Loucy (cell line): Measurements from ENCODE around the gene PAM16.

Experiments
- H2AFZ ChIP-seq: fragments of 200-600 bp; sonication (generic); 2 replicates; pipeline ENCODE4 v1.6.0; 2016; ENCODE audit warnings: antibody characterized with exemption, mild to moderate bottlenecking, low read length, moderate library complexity
- H3F3A ChIP-seq: fragments of 200-600 bp; 2 replicates; pipeline ENCODE4 v1.6.0; 2016; ENCODE audit warnings: antibody characterized with exemption, low read depth, mild to moderate bottlenecking
- H3K27me3 ChIP-seq: fragments of 200-600 bp; sonication (generic); 2 replicates; pipeline ENCODE4 v1.6.1; 2014; ENCODE audit warnings: low read length, mild to moderate bottlenecking; ENCODE audit not compliant: insufficient read depth, poor library complexity, severe bottlenecking
- H3K36me3 ChIP-seq: fragments of 200-600 bp; sonication (generic); 2 replicates; pipeline ENCODE4 v1.6.1; 2016; ENCODE audit warnings: low read length; ENCODE audit not compliant: insufficient read depth
- H3K4me1 ChIP-seq: fragments of 200-600 bp; sonication (generic); 2 replicates; pipeline ENCODE4 v1.5.1; 2014; ENCODE audit warnings: low read length, mild to moderate bottlenecking; ENCODE audit not compliant: insufficient read depth, poor library complexity, severe bottlenecking
- H3K4me2 ChIP-seq: fragments of 200-600 bp; sonication (generic); 2 replicates; pipeline ENCODE4 v1.6.0; 2014; ENCODE audit warnings: antibody characterized with exemption, low read length, low read depth, mild to moderate bottlenecking; ENCODE audit not compliant: poor library complexity, severe bottlenecking
- H3K4me3 ChIP-seq: fragments of 200-600 bp; sonication (generic); 2 replicates; pipeline ENCODE4 v1.5.1; 2014; ENCODE audit warnings: low read length, mild to moderate bottlenecking, mixed read lengths; ENCODE audit not compliant: poor library complexity, severe bottlenecking
- H3K79me2 ChIP-seq: fragments of 200-600 bp; sonication (generic); 2 replicates; pipeline ENCODE4 v1.6.1; 2014; ENCODE audit warnings: low read length; ENCODE audit not compliant: insufficient read depth
- H3K9ac ChIP-seq: fragments of 200-600 bp; sonication (generic); 2 replicates; pipeline ENCODE4 v1.6.0; 2014; ENCODE audit warnings: mild to moderate bottlenecking, low read depth, low read length, moderate library complexity; ENCODE audit not compliant: poor library complexity, severe bottlenecking
- H3K9me2 ChIP-seq: fragments of 200-600 bp; sonication (generic); replicated peaks from 2 replicates; pipeline ENCODE4 v1.6.1; 2016; ENCODE audit warnings: low read depth, low read length, mixed read lengths
- H3K9me3 ChIP-seq: fragments of 200-600 bp; sonication (generic); 2 replicates; pipeline ENCODE4 v1.6.1; 2014; ENCODE audit warnings: mild to moderate bottlenecking, antibody characterized with exemption, low read length, low read depth; ENCODE audit not compliant: insufficient read depth
- H4K20me1 ChIP-seq: fragments of 200-600 bp; sonication (generic); 2 replicates; pipeline ENCODE4 v1.6.0; 2014; ENCODE audit warnings: antibody characterized with exemption, low read length, mild to moderate bottlenecking; ENCODE audit not compliant: insufficient read depth, poor library complexity, severe bottlenecking
- CTCF ChIP-seq: fragments of 200-600 bp; sonication (generic); conservative IDR thresholded peaks from 2 replicates; pipeline ENCODE4 v1.5.1; 2014; ENCODE audit warnings: mild to moderate bottlenecking, antibody characterized with exemption, low read length
- EZH2phosphoT487 ChIP-seq: fragments of 200-600 bp; IDR thresholded peaks from 2 replicates; pipeline ENCODE4 v1.6.1; 2018; ENCODE audit warnings: antibody characterized with exemption, mild to moderate bottlenecking, moderate library complexity, borderline replicate concordance

The PAM16 gene

GRCh38 chr16:4298761-4299522 lies 52.2 kb downstream of the PAM16 start:
- Histone ChIP-seq H3K27me3 (no peaks in the 10 kb centered on the region), H4K20me1 (no peaks in the 10 kb centered on the region), H3K9me3 (no peaks in the 10 kb centered on the region), H3F3A (no peaks in the 10 kb centered on the region), H3K4me3 (no peak overlapping the region), H3K36me3 (no peaks in the 10 kb centered on the region), H3K79me2 (no peaks in the 10 kb centered on the region), H3K9me2 (no peaks in the 10 kb centered on the region), H3K4me2 (no peak overlapping the region), H2AFZ (no peak overlapping the region), H3K4me1 (no peaks in the 10 kb centered on the region), H3K9ac (no peak overlapping the region)
- no peak for TF ChIP-seq EZH2phosphoT487
- TF ChIP-seq CTCF, result no peak

GRCh38 chr16:4297480-4297879 lies 53.6 kb downstream of the PAM16 start:
- H3K9ac ChIP-seq, result no peak overlapping the region
- no peaks in the 10 kb centered on the region for H3K9me2 ChIP-seq
- no peak overlapping the region for H3K4me3 ChIP-seq
- H3K4me2 ChIP-seq, result no peak overlapping the region
- H3K36me3 ChIP-seq, result no peaks in the 10 kb centered on the region
- H3F3A ChIP-seq, result no peaks in the 10 kb centered on the region
- H3K4me1 ChIP-seq, result no peaks in the 10 kb centered on the region
- no peak overlapping the region for H2AFZ ChIP-seq
- TF ChIP-seq CTCF, result no peak
- H3K9me3 ChIP-seq, result no peaks in the 10 kb centered on the region
- no peaks in the 10 kb centered on the region for H4K20me1 ChIP-seq
- no peaks in the 10 kb centered on the region for H3K79me2 ChIP-seq
- no peaks in the 10 kb centered on the region for H3K27me3 ChIP-seq

GRCh38 chr16:4295581-4295980 lies 55.5 kb downstream of the PAM16 start:
- Histone ChIP-seq H3K27me3 (no peaks in the 10 kb centered on the region), H3F3A (no peaks in the 10 kb centered on the region), H3K4me1 (no peaks in the 10 kb centered on the region), H3K9ac (no peak overlapping the region), H3K4me2 (no peak overlapping the region), H3K9me3 (no peaks in the 10 kb centered on the region), H3K79me2 (no peaks in the 10 kb centered on the region), H3K9me2 (no peaks in the 10 kb centered on the region), H3K4me3 (no peak overlapping the region), H2AFZ (no peak overlapping the region), H4K20me1 (no peaks in the 10 kb centered on the region), H3K36me3 (no peaks in the 10 kb centered on the region)
- no peak for TF ChIP-seq CTCF
- TF ChIP-seq EZH2phosphoT487, result no peak
